ENCODE results near the gene FLNB.

The FLNB gene

DNA sequence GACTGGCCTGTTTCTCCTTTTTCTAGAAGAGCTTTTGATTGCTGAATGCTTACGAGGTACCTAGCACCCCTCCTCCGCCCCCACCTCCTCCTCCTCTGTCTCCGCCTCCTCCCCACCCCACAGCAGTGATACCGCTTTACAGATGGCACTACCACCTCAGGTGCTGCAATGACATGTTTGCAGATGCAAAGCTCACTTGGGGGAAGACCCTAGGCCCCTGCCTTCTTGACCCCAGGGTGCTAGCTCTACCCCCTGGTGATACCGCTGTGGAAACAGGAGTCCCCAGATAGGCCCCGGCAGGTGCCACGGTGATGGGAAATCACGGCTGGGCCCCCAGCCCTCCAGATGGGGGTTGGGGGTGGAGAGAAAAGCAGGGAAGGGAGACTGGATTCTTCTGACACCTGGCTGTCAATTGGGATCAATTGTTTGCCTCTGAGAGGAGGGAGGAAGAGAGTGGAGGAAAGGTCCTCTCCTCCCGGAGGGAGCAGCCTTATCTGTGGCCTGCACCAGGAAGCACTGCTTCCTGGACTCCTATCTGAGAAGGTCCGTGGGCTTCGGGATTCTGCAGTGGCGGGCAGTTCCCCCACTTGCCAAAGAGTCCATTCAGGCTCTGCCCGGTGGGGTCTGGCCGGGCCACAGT, 164.9 kb downstream of the FLNB start:
- FAIRE-seq: no peak

GRCh38 chr3:58173669-58174398, 165.6 kb downstream of the FLNB start:
- no peak for FAIRE-seq

DNA sequence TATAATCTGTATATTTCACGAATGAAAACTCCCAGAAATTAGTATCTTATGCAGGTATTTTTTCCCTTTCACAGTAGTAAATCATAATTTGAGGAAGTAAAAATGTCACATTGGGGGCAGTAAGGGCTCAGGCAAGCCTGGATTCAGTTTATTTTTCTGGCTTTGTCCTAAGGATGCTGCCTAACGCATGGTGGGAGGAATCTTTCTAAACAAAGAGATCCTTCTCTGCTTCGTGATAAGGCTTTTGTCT, 166.9 kb downstream of the FLNB start:
- no peak for FAIRE-seq

DNA sequence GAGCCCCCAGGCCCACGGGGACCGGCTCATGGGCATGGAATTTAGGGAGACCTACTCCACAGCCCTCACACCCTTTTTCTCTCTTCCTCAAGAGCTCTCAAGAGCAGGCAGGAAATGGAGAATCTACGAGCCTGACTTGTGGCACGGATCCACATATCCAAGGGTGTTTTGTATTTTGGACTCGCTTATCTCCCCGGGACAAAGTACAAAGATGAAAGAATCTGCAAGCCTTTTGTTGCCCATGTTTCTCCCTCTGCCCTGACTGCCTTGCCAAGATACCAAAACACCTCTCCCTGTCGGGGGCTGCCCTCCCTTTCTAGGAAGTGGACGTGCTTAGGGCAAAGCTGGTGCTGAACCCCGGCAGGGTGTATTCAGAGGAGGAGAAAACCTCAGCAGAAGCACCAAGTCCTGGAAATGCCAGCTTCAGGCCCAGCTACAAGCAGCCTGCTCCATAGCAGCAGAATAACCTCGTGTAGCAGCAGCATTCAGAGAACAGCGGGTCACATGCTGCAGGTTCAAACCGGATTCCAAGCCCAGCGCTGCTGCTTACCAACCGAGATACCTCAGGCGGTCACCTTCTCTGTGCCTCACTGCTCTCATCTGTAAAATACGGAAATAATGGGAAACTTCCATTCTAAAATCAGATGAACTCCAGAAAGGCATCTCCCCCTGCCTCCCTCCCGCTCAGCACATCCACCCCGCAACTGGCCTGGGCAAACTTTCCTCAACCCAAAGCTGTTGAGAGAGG, 167.4 kb downstream of the FLNB start:
- no peak for FAIRE-seq

- no peak for FAIRE-seq
Measured at GRCh38 chr3:58176185-58176530, 167.9 kb downstream of the FLNB start.

GRCh38 chr3:58176827-58177489, 168.7 kb downstream of the FLNB start:
- no peak for FAIRE-seq

DNA sequence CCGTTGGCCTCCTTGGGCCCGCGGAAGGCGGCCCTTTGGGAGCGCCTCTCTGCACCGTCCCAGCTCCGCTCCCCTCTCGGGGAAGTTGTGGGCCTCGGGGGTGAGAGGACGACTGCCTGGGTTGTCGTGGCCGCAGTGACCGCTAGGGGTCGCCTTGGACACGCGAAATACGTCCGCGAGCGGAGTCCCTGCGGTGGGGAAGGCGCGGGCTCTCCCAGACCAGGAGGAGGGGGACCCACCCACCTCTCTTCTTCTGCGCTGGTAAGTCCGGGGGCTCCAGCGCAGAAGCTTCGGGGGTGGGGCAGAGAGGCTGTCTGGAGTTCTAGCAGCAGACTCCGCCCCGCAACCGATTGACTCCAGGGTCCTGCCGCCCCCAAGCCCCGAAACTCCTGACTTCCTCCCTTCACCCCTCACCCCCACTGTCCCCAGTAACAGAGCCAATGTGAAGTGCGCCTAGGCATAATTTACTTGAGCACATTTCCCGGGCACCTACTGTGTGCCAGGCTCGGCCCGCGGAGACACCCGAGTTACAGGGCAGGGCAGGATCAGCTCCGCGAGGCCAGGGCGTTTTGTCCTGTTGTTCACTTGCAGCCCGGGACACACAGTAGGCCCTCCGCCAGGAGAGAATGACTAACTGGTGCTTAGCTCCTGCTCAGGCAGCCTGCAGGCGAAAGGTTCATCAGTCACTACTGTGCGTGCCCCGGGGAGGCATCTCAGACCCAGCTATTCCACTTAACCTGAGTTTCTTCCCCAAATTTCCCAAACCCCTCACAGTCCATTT, 169.7 kb downstream of the FLNB start:
- FAIRE-seq: no peak

DNA sequence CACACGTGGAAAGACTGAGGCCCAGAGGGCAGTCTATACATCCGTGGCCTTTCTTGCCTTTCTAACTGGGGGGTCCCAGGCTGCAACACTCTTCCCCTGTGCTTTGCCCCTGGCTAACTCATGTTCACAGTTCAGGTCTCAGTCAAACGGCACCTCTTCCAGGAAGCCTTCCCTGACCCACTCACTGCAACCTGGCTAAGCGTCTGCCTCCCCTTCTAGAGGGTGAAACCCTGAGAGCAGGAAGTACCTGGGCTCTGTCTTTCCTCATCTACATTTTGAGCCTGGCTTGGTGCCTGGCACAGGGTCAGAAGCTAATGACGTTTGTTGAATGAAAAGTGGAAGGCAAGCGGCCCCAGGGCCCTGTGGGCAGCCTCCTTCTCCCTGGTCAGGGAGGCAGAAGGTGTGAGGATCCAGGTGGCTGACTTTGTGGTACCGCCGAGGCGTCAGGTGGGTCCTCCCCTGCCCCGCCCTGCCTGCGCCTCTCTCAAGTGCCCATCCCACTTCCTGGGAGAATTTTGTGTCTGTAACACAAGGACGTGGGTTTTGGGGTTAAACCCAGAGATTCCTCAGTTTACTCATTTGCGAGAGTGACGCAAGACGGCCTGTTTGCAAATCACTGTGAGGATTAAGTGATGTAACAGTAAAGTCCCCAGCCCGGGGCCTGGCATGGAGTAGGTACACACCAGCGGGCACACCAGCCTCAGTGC, 170.5 kb downstream of the FLNB start:
- FAIRE-seq: no peak

DNA sequence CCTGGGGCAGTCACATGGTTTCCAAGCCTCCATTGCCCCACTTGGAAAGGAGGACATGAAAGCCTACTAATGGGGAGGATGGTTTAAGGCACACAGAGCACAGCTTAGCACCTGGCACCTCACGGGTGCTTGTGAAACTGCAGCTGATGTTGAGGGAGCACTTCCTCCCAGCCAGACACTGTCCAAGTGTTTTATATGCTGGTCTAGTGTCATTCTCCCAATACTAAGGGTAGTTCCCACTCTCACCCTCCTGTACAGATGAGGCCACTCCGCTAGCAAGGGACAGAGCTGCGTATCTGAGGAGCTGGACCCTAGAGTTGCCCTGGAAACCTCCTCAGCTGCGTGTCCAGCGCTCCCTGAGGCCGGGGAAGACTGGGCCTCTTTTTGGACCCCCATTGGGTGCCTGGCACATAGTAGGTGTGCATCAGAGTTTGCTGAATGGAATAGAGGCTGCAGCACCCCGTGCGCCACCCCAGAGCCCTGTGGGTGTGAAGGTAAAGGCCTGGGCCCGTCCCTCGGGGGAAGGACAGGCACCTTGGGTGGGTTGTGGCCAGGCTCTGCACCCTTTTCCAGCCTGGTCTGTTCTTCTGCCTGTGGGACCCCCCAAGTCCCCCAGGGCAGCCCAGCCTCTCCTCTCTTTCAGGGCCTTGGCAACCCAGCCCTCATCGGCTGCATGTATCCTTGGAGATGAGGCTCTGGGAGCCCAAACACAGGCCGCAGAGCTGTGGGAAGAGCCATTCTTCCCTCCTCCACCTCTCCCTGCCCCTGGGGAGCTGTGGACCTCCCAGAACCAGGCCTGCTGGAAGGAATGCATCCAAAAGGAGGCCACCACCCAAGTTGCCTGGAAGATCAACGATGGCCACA, 171.2 kb downstream of the FLNB start:
- FAIRE-seq: no peak

DNA sequence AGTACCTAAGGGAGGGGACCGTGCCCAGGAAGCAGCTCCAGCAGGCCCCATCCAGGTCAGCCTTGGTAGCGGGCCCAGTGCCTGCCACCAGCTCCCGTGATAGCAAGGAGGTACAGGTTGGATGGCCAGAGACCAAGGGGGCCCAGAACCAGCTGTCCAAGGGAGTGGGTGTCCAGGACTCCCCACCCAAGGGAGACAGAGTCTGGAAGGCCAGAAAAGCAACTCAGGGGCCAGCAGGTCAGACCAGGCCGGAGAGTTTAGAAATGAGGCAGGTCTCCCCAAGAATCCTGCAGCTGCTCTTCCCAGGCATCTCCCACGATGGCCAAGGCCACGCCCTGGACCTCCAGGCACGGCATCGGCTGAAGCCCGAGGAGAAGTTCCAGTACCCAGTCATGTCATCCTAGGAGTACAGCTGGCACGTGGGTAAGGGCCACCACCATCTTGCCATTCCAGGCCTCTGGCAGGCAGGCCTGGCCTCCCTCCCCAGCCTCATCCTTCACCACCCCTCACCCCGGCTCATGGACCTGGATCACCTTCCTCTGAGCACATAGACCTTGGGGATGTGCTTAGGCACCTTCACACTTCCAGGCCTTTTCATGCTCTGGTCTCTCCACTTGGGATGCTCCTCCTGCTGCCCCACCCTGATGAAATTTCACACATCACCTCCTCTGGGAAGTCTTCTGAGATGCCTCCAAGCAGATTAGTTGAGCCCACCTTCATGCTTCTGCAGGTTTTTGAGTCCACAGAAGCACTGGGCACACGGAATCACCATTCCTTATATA, 172.1 kb downstream of the FLNB start:
- no peak for FAIRE-seq

- FAIRE-seq: no peak
Measured at GRCh38 chr3:58180940-58181587, 172.8 kb downstream of the FLNB start.

- no peak for FAIRE-seq
Measured at GRCh38 chr3:58183221-58183620, 175.0 kb downstream of the FLNB start.

GRCh38 chr3:58183891-58184290, 175.7 kb downstream of the FLNB start:
- FAIRE-seq: no peak

DNA sequence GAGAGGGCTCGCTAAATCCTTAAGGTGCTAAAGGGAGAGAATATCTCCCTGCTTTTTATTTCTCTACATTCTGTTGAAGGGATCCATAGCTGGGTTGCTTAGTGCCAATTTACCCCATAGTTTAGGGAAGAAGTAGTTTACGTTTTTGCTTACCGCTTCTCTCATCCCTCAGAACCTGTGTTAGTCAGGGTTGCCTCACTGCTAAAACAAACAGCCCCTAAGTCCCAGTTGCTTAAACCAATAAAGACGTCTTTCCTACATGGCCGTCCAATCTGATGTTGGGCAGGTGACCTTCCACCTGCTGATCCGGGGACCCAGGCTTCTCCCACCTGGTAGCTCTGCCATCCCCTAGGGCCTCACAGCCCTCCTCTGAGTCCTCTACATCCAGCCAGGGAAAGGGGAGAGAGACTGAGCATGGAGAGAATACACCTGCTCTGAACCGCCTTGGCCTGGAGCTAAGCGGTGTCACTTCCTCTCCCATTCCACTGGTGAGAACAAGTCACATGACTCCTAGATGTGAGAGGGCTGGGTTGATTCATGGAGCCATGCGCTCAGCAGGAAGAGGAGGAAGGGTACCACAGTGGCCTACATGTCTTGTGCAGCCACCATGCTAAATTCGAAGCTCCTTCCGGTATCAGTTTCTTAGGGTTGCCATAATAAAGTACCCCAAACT, 176.2 kb downstream of the FLNB start:
- FAIRE-seq: no peak

DNA sequence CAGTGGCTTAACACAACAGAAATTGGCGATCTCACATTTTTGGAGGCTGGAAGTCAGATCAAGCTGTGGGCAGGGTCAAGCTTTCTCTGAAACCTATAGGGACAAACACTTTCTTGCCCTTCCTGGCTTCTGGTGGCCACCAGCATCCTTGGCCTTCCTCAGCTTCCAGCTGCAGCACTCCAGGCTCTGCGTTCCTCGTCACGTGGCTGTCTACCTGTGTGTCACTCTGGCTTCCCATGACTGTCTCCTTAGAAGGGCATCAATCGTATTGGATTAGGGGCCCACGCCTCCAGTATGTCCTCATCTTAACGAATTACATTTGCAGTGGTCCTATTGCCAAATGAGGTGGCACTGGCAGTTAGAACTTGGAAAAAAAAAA, 176.7 kb downstream of the FLNB start:
- FAIRE-seq: no peak

GRCh38 chr3:58188173-58188564, 179.9 kb downstream of the FLNB start:
- FAIRE-seq: no peak

- no peak for FAIRE-seq
Measured at GRCh38 chr3:58188921-58189451, 180.8 kb downstream of the FLNB start.

DNA sequence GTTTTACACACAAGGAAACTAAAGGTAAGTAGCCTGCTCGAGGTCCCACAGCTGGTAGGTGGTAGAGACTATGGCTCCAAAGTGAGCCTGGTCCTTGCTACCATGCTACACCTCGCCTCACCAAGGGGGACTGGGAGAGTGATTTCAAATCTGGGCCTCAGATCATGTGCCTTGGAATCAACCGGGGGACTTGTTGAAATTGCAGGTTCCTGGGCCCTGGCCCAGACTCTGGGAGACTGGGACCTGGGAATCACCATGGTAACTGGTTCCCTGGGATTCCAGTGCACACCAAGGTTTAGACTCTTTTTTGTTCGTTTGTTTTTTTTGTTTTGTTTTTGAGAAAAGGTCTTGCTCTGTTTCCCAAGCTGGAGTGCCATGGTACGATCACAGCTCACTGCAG, 181.5 kb downstream of the FLNB start:
- no peak for FAIRE-seq

GRCh38 chr3:58190291-58190690, 182.1 kb downstream of the FLNB start:
- FAIRE-seq: no peak

Data from TTC549 (cell line).